Measurements from ENCODE around the gene LRRC23. TPM values are rescaled to one million over a fixed set of nuclear protein-coding genes. Genes with fewer than 3 reads are reported as not detected.

Gene LRRC23
- total and polyA plus RNA-seq, 9 of the 15 experiments (the other 6 are each of a cell fraction or from before 2014, with no cell fraction given), result 2.2 to 7.0 (median 3.0) TPM

DNA sequence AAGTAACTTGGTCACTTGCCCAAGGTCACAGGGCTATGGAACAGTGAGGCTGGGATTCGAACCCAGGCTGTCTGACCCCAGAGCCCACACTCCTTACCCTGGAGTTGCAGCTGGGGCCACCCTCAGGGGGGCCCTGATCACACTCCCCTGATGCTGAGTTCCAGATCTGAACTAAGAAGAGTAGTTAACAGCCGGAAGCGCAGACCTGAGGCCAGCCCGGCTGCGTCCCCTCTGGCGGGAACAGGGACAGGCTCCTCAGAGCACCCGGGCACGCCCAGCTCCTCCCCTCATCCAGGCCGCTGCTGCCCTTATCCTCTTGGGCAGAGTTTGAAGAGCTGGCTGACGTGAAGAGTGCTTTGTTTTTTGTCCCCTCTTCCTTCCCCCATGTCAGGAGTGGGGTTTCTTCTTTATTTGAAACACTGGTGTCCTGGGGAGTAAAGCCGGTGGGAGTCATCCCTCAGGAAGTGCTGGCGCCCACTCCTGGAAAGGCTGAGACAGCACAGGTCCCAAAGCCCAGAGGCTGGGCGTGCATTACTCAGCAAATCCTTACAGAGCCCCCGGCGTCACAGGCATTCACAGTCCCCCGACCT is 57.2 kb downstream of the LRRC23 start (continued):
- TF ChIP-seq, protein P1, sequence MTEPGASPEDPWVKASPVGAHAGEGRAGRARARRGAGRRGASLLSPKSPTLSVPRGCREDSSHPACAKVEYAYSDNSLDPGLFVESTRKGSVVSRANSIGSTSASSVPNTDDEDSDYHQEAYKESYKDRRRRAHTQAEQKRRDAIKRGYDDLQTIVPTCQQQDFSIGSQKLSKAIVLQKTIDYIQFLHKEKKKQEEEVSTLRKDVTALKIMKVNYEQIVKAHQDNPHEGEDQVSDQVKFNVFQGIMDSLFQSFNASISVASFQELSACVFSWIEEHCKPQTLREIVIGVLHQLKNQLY (CRISPR knock-in tag; conservative IDR thresholded peaks at IDR 0.05), result 0 out of 4 replicates have a peak, but pooled peaks of 1 of the 2 experiments have one; percentile 29
- TF ChIP-seq RBM22 (IDR thresholded peaks at IDR 0.05; ENCODE audit: low read depth, low read length, poor library complexity, severe bottlenecking) (no peak), ZSCAN29 (IDR thresholded peaks at IDR 0.05) (no peak), MYC (IDR thresholded peaks at IDR 0.05; ENCODE audit: low read depth, low read length) (peak; percentile 6), MYC (CRISPR knock-in tag; IDR thresholded peaks at IDR 0.05; ENCODE audit: borderline replicate concordance, low read depth) (no peak), E2F3 (CRISPR knock-in tag; IDR thresholded peaks at IDR 0.05) (0 out of 2 replicates have a peak, but pooled peaks have one; percentile 16), DNMT1 (IDR thresholded peaks at IDR 0.05) (no peak), TOE1 (IDR thresholded peaks at IDR 0.05; ENCODE audit: borderline replicate concordance) (no peak), TOE1 (CRISPR knock-in tag; IDR thresholded peaks at IDR 0.05; ENCODE audit: borderline replicate concordance, low read depth) (0 out of 2 replicates have a peak, but pooled peaks have one; percentile 20), SMARCA4 (IDR thresholded peaks at IDR 0.05) (peak; percentile 54)
- TF ChIP-seq, protein P2, sequence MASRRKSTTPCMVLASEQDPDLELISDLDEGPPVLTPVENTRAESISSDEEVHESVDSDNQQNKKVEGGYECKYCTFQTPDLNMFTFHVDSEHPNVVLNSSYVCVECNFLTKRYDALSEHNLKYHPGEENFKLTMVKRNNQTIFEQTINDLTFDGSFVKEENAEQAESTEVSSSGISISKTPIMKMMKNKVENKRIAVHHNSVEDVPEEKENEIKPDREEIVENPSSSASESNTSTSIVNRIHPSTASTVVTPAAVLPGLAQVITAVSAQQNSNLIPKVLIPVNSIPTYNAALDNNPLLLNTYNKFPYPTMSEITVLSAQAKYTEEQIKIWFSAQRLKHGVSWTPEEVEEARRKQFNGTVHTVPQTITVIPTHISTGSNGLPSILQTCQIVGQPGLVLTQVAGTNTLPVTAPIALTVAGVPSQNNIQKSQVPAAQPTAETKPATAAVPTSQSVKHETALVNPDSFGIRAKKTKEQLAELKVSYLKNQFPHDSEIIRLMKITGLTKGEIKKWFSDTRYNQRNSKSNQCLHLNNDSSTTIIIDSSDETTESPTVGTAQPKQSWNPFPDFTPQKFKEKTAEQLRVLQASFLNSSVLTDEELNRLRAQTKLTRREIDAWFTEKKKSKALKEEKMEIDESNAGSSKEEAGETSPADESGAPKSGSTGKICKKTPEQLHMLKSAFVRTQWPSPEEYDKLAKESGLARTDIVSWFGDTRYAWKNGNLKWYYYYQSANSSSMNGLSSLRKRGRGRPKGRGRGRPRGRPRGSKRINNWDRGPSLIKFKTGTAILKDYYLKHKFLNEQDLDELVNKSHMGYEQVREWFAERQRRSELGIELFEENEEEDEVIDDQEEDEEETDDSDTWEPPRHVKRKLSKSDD (conservative IDR thresholded peaks at IDR 0.05; ENCODE audit: low read length), result no peak
- TF ChIP-seq, protein P3, sequence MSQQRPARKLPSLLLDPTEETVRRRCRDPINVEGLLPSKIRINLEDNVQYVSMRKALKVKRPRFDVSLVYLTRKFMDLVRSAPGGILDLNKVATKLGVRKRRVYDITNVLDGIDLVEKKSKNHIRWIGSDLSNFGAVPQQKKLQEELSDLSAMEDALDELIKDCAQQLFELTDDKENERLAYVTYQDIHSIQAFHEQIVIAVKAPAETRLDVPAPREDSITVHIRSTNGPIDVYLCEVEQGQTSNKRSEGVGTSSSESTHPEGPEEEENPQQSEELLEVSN (IDR thresholded peaks at IDR 0.05; ENCODE audit: borderline replicate concordance in 1 of 2, extremely low read depth in 1 of 2, insufficient read depth in 1 of 2, insufficient read length in 1 of 2, low read depth in 1 of 2, low read length in 1 of 2, poor library complexity in 1 of 2, severe bottlenecking in 1 of 2), result peak in 1 of 2 experiments; percentile 68
- TF ChIP-seq, protein P4, sequence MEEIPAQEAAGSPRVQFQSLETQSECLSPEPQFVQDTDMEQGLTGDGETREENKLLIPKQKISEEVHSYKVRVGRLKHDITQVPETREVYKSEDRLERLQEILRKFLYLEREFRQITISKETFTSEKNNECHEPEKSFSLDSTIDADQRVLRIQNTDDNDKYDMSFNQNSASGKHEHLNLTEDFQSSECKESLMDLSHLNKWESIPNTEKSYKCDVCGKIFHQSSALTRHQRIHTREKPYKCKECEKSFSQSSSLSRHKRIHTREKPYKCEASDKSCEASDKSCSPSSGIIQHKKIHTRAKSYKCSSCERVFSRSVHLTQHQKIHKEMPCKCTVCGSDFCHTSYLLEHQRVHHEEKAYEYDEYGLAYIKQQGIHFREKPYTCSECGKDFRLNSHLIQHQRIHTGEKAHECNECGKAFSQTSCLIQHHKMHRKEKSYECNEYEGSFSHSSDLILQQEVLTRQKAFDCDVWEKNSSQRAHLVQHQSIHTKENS (CRISPR knock-in tag; IDR thresholded peaks at IDR 0.05), result no peak
- TF ChIP-seq, protein P5, sequence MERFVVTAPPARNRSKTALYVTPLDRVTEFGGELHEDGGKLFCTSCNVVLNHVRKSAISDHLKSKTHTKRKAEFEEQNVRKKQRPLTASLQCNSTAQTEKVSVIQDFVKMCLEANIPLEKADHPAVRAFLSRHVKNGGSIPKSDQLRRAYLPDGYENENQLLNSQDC (CRISPR knock-in tag; IDR thresholded peaks at IDR 0.05), result no peak
- TF ChIP-seq, protein P6, sequence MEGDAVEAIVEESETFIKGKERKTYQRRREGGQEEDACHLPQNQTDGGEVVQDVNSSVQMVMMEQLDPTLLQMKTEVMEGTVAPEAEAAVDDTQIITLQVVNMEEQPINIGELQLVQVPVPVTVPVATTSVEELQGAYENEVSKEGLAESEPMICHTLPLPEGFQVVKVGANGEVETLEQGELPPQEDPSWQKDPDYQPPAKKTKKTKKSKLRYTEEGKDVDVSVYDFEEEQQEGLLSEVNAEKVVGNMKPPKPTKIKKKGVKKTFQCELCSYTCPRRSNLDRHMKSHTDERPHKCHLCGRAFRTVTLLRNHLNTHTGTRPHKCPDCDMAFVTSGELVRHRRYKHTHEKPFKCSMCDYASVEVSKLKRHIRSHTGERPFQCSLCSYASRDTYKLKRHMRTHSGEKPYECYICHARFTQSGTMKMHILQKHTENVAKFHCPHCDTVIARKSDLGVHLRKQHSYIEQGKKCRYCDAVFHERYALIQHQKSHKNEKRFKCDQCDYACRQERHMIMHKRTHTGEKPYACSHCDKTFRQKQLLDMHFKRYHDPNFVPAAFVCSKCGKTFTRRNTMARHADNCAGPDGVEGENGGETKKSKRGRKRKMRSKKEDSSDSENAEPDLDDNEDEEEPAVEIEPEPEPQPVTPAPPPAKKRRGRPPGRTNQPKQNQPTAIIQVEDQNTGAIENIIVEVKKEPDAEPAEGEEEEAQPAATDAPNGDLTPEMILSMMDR (IDR thresholded peaks at IDR 0.05 in 2 of 3, conservative IDR thresholded peaks at IDR 0.05 in 1 of 3; ENCODE audit: insufficient read depth in 2 of 3, low read depth in 1 of 3, low read length in 3 of 3), result peak; percentile 61 to 89 (median 68)
